Measurements from ENCODE around the gene DCST1.

The DCST1 gene

GRCh38 chr1:155093911-155094621 is 60.4 kb downstream of the DCST1 start:
- no peak for DNase-seq

GRCh38 chr1:155094622-155094948 is 61.0 kb downstream of the DCST1 start:
- DNase-seq, result no peak

GRCh38 chr1:155099331-155099730 is 65.7 kb downstream of the DCST1 start:
- DNase-seq, result no peak
